Pons (tissue), 1 donor: Measurements from ENCODE around the gene TACC2.
A peak's percentile ranks its signal among the peaks of the same experiment; 100 is the strongest.
"Not testable (repeated sequence)": the region's sequence is repeated elsewhere in the genome, so short reads cannot be mapped to it uniquely, and the experiment has no call there.

ENCODE experiments used
- DNase-seq: peaks from one replicate; pipeline ENCODE4 v3.0.0-alpha.2; 2016; ENCODE audit warnings: low spot score

The TACC2 gene

DNA sequence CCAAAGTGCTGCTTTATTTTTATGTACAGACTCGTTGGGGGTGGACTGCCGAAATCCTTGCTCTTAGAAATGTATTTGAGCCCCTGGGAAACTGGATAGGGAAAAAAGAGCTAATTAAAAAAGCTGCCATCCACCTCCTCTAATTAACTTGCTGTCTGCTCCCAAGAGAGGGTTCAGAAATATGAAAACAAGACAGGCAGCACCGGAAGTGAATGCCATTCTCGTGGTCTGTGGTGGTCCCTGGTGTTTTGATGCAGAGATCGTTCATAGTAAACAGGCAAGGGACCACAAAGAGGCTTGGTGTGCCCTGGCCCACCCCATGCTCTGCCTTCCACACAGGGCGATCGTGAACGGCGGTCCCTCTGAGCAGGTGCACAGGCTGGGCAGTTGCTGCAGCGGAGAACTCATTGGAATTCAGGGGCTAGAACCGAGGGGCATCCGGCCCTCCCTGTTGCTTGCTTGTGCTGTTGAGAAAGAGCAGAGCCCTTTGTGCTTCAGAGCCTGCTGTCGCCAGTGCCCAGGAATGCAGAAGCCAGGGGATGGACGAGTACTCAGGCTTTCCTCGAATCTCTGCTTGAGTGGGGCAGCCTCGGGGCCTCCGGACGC is 203.1 kb downstream of the TACC2 start:
- peak; percentile 61 for DNase-seq

DNA sequence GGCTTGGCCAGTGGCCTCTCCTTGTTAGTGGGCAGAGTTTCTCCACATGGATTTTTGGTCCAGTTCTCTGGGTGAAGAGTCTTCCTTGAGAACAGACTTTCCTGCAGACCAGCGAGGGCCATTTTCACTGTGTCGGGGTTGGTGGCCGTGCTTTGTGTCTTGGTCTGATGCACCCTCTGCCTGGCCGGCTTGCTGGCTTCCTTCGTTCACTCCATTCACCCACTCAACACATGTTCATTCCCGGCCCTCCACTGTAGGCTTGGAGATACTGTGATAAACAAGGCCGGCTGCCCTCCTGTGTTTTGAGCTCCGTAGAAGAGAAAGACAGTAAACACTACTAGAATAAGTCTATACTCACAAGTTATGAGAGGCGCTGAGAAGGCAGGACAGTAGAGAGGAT is 205.3 kb downstream of the TACC2 start:
- DNase-seq, result no peak

DNA sequence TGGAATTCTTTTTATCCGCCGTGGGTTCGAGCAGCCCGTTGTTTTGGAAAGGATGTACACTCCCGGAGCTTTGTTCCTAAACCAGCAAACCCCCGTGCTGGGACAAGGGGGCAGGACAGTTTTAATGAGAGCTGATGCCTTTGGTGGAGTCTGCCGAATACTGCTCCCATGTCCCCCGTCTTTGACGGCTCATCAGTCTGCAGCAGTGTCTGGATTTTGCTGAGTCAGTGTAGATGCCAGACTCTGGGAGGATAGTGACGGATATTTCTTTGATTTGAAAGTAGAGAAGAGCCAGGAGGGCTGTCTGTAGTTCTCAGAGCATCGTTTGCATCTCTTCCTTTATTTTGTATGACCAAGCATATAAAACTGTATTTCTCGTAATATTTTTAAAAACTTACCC is 207.3 kb downstream of the TACC2 start:
- no peak for DNase-seq

DNA sequence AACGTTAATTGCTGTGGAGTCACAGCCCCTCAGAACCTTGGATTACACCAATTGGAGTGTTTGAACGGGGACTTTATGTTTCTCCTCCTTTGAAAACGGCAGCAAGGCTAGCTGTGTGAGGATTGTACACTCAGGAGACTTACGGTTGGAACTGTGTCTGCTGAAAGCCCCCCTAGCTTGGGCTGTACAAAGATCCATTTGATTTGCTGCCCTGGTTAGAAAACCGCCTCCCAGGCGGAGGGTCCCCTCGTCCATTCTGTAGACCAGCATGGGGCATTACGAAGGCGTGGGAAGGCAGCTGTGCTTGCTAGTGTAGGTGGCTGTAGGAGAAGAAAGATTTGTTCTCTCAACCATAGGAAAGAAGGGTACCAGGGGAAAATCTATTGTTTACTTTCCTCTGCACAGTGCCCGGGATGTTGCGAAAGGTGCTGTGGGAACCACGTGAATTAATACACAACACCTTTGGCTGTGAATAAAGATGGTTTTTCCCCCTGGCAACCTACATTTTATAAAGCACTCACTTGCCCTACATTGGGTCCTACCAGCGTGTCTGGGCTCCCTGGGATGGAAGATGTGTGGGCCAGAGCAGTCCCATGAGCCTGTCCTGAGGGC is 208.8 kb downstream of the TACC2 start:
- DNase-seq, result no peak

DNA sequence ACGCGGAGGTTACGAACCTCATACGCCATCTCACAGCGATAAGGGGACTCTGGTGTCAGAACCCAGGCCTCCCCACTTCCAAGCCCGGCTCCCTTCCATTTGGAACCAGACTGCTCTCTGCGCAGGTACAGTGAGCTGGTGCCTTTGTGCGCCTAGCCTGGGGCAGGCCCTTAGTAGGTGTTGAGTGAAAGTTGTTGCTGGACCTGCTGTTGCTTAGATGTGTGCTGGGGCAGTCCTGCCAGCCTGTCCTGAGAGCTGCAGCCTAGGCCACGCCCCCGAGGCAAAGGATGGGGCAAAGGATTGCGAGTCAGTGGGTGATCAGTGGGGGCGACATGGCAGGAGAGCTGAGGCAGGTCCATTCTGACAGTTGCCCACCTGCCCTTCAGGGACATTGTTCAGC is 209.7 kb downstream of the TACC2 start:
- DNase-seq, result no peak

DNA sequence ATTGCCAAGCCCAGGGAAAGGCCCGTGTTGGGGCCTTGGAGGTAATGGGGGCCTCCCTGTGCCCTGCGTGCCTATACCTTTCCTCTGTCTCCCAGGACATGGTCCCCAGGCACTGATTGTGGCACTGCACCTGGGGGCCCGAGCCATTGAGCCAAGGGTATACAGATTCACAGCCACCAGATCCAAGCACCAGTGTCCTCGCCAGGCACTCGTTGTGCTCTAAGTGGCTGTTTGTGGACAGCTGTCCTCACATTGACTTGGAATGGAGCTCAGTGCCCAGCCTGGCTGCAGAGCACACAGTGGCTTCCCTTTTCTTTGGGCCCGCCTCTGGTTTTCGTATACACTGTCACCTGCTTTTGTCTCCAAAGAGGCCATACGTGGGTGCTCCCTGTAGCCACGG is 210.1 kb downstream of the TACC2 start:
- no peak for DNase-seq

DNA sequence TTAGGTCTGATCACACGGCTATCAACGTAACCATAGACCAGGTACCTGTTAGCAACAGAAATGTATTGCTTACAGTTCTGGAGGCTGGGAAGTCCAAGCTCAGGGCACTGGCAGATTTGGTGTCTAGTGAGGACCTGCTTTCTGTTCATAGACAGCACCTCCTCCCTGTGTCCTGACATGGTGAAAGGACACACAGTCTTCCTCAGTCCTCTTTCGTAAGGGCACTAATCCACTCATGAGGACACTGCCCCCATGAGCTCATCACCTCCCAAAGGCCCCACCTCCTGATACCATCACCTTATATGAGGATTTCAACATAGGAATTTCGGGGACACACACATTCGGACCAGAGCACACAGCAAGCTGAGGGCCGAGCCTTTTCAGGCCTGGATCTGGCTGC is 210.7 kb downstream of the TACC2 start:
- no peak for DNase-seq

DNA sequence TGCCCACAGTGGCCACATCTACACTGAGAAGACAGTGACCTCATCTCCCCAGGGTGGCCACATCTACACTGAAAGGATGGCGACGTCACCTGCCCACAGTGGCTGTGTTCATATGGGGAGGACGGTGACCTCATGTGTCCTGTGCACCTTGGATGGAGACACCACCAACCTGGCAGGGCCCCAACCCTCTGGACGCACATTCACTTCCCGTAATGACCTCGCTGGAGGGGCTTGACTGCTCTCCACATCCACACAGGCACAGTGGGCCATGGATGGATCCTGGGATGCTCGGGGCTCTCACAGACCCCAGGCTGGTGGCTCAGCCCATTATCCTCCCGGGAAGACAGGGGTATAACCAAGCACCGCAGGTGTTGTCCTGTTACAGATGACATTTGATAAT is 212.4 kb downstream of the TACC2 start:
- DNase-seq, result no peak

DNA sequence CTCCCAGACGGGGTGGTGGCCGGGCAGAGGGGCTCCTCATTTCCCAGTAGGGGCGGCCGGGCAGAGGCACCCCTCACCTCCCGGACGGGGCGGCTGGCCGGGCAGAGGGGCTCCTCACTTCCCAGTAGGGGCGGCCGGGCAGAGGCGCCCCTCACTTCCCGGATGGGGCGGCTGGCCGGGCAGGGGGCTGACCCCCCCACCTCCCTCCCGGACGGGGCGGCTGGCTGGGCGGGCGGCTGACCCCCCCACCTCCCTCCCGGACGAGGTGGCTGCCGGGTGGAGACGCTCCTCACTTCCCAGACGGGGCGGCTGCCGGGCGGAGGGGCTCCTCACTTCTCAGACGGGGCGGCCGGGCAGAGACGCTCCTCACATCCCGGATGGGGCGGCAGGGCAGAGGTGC is 214.2 kb downstream of the TACC2 start:
- not testable (repeated sequence) for DNase-seq

DNA sequence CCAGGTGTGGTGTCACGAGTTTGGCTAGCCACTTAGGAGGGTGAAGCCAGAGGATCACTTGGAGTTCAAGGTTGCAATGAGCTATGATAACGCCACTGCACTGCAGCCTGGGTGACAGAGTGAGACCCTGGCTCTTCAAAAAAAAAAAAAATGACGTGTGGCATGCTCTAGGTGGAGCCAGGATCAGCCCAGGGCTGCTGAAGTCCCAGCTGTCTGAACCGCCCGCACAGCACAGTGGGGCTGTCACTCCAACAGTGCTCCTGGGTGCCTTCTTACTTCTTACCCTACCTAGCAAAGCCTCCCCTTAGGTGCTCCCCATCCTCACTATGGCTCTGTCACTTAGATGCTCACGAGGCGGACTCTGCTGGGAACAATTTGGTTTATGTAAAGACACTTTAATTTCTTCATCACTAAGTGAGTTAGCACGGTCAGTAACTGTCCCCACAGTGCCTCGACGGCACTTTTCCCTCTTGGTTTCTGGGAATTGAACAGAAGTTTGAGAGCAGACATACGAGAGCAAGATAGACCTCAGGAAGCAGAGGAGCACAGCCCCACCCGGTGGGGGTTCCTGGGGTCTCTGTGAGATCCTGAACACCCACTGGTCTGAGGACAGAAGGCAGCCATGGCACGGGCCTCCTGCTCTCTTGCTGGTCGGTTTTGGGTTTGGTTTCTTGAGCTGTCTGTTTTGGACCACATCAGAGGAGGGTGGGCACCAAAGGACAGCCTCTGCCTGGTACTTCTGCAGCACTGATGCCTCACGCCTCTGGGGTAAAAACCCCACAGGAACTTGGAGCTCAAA is 215.9 kb downstream of the TACC2 start:
- DNase-seq, result no peak

DNA sequence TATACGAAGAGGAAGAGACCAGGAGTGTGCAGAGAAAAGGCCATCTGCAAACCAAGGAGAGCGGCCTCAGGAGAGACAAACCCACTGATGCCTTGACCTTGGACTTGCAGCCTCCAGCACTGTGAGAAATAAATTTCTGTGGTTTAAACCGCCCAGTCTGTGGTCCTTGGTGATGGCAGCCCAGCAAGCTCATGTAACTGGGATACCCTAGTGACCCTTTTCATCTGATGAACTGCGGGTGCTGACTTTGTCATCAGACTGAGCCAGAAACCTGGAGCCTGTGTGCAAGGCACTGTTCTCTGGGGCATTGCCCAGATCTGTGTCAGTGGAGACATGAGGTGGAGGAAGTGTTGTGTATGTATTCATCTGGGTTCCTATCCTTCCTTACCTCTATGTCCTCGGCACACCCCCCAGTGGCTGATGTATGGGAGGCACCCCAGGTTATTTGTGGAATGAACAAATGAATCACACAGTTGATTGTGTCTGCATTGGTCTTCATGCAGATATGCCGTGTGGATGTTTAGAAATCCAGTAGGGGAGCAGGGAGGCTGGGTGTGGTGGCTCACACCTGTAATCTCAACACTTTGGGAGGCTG is 217.6 kb downstream of the TACC2 start:
- DNase-seq, result no peak

DNA sequence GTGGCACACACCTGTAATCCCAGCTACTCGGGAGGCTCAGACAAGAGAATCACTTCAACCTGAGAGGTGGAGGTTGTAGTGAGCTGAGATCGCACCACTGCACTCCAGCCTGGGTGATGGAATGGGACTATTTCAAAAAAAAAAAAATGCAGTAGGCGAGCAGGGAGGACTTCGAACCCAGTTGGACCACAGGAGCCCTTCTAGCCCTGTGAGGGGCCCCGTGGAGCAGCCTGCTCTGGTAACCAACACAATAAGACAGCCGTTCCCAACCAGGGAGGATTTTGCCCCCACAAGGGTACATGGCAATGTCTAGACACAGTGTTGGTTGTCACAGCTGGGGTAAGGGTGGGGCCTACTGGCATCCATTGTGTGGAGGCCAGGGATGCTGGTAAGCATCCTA is 218.2 kb downstream of the TACC2 start:
- DNase-seq, result no peak

DNA sequence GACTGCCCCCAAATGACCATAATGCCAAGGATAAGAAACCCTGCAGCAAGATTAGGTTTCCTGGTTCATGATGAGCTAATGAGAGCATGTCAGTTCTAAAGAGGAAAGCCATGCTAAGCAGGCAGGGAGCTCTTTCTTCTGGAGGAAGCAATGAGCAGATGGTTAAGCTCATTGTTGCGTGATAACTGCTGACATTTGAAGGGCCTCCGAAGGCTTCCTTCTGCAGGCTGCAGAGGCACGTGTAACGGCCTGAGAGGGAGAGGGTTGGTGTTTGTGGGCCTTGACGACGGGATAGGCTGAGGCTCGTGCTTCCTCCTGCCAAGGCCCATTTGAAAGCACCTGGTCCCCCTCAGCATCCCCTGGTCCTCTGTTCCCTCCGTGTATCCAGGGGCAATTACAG is 218.6 kb downstream of the TACC2 start:
- DNase-seq, result no peak

DNA sequence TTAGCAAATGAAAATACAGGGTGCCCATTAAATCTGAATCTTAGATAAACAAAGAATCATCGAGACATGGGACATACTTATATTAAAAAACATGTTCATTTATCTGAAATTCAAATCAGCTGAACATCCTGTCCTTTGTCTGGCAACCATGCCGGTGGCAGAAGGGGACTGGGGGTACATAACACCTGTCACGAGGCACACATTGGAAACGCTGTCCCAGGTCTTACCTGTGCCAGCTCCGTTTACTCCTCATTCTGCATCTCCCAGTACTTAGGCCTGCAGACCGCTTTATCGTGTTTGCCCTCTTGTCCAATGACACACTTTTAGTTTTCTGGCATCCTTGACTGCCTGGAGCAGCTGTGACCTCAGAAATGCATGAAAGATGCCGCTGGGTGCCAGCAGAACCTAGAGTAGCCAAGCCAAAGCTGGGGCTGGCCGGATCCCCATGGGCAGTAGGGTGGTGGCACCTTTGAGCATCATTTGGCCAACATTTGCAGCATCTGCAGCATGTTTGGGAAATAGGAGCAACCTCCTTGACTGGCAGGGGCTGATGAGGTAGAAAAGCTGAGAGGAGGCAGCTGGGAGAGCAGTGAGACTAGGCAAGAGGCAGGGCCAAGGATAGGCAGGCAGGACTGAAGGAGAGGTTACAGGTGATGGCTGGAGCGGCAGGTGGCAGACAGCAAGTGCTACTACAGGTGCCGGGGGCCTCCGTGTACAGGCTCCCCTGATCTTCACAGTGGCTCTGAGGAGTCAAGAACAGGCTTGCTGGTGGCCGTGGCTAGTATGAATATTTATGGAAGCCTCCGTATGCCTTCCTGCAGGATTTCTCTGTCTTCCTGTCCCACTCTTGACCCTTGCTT is 219.8 kb downstream of the TACC2 start:
- DNase-seq, result no peak

DNA sequence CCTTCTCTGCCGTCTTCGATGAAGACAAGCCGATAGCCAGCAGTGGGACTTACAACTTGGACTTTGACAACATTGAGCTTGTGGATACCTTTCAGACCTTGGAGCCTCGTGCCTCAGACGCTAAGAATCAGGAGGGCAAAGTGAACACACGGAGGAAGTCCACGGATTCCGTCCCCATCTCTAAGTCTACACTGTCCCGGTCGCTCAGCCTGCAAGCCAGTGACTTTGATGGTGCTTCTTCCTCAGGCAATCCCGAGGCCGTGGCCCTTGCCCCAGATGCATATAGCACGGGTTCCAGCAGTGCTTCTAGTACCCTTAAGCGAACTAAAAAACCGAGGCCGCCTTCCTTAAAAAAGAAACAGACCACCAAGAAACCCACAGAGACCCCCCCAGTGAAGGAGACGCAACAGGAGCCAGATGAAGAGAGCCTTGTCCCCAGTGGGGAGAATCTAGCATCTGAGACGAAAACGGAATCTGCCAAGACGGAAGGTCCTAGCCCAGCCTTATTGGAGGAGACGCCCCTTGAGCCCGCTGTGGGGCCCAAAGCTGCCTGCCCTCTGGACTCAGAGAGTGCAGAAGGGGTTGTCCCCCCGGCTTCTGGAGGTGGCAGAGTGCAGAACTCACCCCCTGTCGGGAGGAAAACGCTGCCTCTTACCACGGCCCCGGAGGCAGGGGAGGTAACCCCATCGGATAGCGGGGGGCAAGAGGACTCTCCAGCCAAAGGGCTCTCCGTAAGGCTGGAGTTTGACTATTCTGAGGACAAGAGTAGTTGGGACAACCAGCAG is 221.7 kb downstream of the TACC2 start:
- no peak for DNase-seq

DNA sequence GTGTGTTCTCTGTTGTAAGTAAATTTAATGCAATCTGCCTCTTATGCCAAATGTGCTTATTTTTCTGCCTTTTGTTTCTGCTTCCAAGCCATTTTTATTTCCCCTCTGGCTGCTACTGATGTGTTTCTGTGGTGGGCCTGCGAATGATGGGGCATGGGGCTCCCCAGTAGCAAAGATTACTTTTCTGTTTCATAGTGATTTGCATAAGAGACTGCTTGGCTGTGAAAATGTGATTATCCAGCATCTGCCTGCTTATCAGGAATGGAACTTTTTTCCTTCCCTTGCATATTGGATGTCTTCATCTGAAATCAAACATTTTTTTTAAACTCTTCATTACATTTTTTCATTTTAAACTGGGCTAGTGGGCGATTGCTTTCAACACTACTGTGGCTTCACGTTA is 224.4 kb downstream of the TACC2 start:
- DNase-seq, result no peak

DNA sequence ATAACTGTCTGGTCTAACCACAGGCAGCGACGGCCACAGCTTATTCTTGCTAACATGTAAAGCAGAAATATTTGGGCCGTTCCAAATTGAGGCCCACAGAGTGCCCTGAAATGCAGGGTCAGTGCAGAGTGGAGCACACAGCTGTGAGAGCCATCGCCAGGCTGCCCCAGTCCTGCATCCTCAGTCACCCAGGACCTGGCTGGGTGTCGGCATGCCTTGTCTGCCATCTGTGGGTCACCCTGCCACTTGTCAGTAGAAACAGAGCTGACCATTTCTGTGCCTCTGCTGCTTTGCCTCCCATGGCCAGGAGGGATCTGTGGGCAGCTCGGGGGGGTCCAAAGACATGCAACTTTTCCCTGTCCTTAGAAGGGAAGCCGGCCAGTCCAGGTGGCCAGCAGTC is 224.8 kb downstream of the TACC2 start:
- DNase-seq, result peak; percentile 76

DNA sequence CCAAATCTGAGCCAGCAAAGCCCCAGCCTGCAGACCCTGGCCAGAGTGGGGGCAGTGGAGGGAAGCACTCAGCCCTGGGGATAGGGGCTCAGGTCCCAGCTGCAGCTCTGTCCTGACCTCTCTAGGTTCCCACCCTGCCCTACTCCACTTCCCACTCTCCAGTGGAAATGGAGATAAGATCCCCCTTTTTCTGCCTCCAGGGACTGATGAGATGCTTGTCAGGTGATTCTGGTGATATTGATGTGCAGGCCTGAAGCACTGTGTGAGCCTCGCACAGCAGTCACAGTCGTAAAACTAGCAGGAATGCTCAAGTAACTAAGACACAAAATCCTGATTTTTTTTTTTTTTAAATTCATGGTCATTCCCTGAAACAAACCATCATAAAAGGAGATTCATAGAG is 227.1 kb downstream of the TACC2 start:
- no peak for DNase-seq

DNA sequence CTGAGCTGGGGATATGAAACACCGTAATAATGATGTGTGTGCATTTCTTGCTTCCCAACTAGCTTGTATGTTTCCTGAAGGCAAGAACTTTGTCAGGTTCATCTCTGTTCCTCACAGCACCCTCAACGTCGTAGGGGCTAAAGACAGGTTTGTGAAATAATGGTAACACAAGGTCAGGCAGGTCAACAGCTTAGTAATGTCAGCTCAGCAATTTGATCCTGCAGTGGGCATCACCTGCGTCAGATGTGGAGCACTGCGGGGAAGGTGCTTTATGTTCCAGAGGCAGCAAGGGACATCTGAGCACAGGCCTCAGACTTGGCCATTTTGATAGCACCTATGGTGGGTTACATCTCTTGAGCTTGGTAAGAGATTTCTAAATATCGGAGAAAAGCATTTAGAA is 230.4 kb downstream of the TACC2 start:
- no peak for DNase-seq

DNA sequence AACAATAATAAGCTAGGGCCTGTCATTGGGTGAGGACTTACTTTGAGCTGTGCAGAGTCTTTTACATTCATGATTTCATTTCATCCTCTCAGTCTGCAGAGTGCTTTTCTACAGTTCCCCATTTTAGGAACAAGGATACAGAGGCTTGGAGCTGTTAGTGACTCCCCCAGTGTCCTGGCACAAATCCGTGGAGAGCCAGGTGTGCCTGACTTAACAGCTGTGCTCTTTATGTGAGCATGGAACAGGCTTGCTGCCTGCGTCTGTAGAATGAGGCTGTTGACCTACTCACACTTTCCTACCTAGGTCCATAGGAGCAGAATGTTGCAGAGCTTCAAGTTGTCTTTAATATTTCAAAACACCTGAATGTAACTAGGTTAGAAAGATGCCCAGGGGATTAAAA is 231.8 kb downstream of the TACC2 start:
- no peak for DNase-seq

DNA sequence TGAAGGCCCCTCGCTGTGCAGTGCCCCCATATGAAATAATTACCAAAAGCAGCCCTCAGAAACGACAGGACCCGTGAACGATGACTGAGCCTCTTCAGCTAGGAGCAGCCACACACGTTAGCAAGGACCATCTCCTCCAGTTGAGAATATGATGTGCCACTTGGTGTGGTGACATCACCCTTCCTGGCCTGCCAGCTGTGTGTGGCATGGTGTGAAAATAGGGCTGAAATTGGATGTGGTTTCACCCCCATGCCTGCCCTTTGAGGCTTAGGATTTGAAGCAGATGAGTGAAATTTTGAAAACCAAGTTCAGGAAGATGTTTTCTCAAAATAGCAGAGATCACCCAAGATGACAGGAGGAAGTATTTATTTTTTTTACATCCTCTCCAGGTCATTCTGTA is 233.0 kb downstream of the TACC2 start:
- no peak for DNase-seq
